DND-41 (cell line): ENCODE results near the gene PLA2G2F.

ENCODE experiments used
- EZH2 ChIP-seq: IDR thresholded peaks from 3 replicates; pipeline ENCODE4 v1.6.1; 2012; ENCODE audit warnings: borderline replicate concordance, low read depth, mild to moderate bottlenecking, moderate library complexity, low read length, inconsistent platforms; ENCODE audit not compliant: severe bottlenecking
- TF ChIP-seq, protein P1 (sequence below): IDR thresholded peaks from 2 replicates; pipeline ENCODE4 v1.5.1; 2012; ENCODE audit warnings: borderline replicate concordance, low read length, moderate library complexity, mild to moderate bottlenecking; ENCODE audit not compliant: poor library complexity, severe bottlenecking; ENCODE audit errors: extremely low read depth

DNA sequence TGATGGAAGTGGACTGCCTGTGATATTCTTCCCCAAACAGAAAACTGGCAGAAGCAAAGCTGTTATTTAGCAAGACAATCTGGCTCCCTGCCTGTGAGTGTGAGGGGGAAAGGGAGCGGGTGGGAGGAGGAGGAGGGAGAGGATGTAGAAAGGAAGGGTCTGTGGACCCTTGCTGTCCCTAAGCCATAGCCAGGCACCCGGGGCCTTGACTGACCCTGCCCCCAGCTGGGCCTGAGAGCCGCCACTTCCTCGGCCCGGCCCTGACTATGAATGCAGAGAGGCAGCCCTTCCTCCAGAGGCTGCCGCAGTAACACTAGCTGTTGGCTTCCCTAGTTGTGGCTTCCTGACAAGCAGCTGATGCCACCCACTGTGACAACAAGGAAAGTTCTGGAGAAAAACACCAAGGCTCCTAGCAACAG is 13.9 kb downstream of the PLA2G2F start:
- TF ChIP-seq, protein P1, sequence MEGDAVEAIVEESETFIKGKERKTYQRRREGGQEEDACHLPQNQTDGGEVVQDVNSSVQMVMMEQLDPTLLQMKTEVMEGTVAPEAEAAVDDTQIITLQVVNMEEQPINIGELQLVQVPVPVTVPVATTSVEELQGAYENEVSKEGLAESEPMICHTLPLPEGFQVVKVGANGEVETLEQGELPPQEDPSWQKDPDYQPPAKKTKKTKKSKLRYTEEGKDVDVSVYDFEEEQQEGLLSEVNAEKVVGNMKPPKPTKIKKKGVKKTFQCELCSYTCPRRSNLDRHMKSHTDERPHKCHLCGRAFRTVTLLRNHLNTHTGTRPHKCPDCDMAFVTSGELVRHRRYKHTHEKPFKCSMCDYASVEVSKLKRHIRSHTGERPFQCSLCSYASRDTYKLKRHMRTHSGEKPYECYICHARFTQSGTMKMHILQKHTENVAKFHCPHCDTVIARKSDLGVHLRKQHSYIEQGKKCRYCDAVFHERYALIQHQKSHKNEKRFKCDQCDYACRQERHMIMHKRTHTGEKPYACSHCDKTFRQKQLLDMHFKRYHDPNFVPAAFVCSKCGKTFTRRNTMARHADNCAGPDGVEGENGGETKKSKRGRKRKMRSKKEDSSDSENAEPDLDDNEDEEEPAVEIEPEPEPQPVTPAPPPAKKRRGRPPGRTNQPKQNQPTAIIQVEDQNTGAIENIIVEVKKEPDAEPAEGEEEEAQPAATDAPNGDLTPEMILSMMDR = no peak
- no peak for TF ChIP-seq EZH2
